H9 (cell line): ENCODE measurements around the gene DAAM1. TPM values are rescaled to one million over a fixed set of nuclear protein-coding genes. Genes with fewer than 3 reads are reported as not detected.

Experiments
- DNase-seq: peaks from one replicate; pipeline ENCODE4 v3.0.0-alpha.2; 2017
- H2AFZ ChIP-seq: one replicate; pipeline ENCODE4 v1.6.1; 2013; ENCODE audit warnings: mild to moderate bottlenecking, low read length, control low read depth, moderate library complexity
- H2AK5ac ChIP-seq: 2 replicates; pipeline ENCODE4 v1.6.1; 2013; ENCODE audit warnings: low read length, control low read depth, mixed read lengths; ENCODE audit not compliant: insufficient read length
- H2BK120ac ChIP-seq: one replicate; pipeline ENCODE4 v1.6.1; 2013; ENCODE audit warnings: low read depth, mild to moderate bottlenecking, low read length, control low read depth, inconsistent platforms; ENCODE audit not compliant: poor library complexity, severe bottlenecking
- H2BK12ac ChIP-seq: 2 replicates; pipeline ENCODE4 v1.6.1; 2013; ENCODE audit warnings: low read length, control low read depth, mixed read lengths, low read depth; ENCODE audit not compliant: insufficient read length
- H2BK15ac ChIP-seq: 2 replicates; pipeline ENCODE4 v1.6.1; 2013; ENCODE audit warnings: low read depth, low read length, control low read depth
- H2BK20ac ChIP-seq: one replicate; pipeline ENCODE4 v1.6.1; 2013; ENCODE audit warnings: low read depth, mild to moderate bottlenecking, low read length, control low read depth, inconsistent platforms; ENCODE audit not compliant: poor library complexity, severe bottlenecking
- H2BK5ac ChIP-seq: 2 replicates; pipeline ENCODE4 v1.6.1; 2013; ENCODE audit warnings: low read length, control low read depth, mixed read lengths; ENCODE audit not compliant: insufficient read length
- H3K14ac ChIP-seq: 2 replicates; pipeline ENCODE4 v1.6.1; 2013; ENCODE audit warnings: low read length, control low read depth; ENCODE audit not compliant: insufficient read depth
- H3K18ac ChIP-seq: 2 replicates; pipeline ENCODE4 v1.6.1; 2013; ENCODE audit warnings: low read depth, mild to moderate bottlenecking, mixed read lengths, low read length, control low read depth; ENCODE audit not compliant: insufficient read length
- H3K23ac ChIP-seq: 2 replicates; pipeline ENCODE4 v1.6.1; 2013; ENCODE audit warnings: low read length, control low read depth, mixed read lengths, low read depth; ENCODE audit not compliant: insufficient read length
- H3K23me2 ChIP-seq: 2 replicates; pipeline ENCODE4 v1.6.1; 2013; ENCODE audit warnings: low read depth, mild to moderate bottlenecking, mixed read lengths, low read length, control low read depth; ENCODE audit not compliant: insufficient read length, poor library complexity, severe bottlenecking
- H3K27ac ChIP-seq: 2 replicates; pipeline ENCODE4 v1.5.1; 2013; ENCODE audit warnings: low read length, control low read depth, mixed read lengths, low read depth; ENCODE audit not compliant: insufficient read length
- H3K27me3 ChIP-seq: 2 replicates; pipeline ENCODE4 v1.6.1; 2013; ENCODE audit warnings: low read length, control low read depth, inconsistent platforms; ENCODE audit not compliant: insufficient read depth
- H3K4ac ChIP-seq: 2 replicates; pipeline ENCODE4 v1.6.1; 2013; ENCODE audit warnings: low read depth, mild to moderate bottlenecking, control low read depth, inconsistent platforms, low read length, moderate library complexity
- H3K4me1 ChIP-seq: 2 replicates; pipeline ENCODE4 v1.6.1; 2013; ENCODE audit warnings: low read length, control low read depth, inconsistent platforms; ENCODE audit not compliant: insufficient read depth
- H3K4me2 ChIP-seq: 2 replicates; pipeline ENCODE4 v1.6.1; 2013; ENCODE audit warnings: low read length, control low read depth, mixed read lengths; ENCODE audit not compliant: insufficient read length, insufficient read depth
- H3K56ac ChIP-seq: 2 replicates; pipeline ENCODE4 v1.6.1; 2013; ENCODE audit warnings: low read depth, mild to moderate bottlenecking, mixed read lengths, low read length, control low read depth; ENCODE audit not compliant: insufficient read length
- H3K79me1 ChIP-seq: 2 replicates; pipeline ENCODE4 v1.6.1; 2013; ENCODE audit warnings: low read depth, mild to moderate bottlenecking, moderate library complexity, low read length, control low read depth, inconsistent platforms; ENCODE audit not compliant: insufficient read depth, poor library complexity, severe bottlenecking
- H3K79me2 ChIP-seq: 2 replicates; pipeline ENCODE4 v1.6.1; 2013; ENCODE audit warnings: low read length, control low read depth, inconsistent platforms; ENCODE audit not compliant: insufficient read depth
- H3K9ac ChIP-seq: 2 replicates; pipeline ENCODE4 v1.6.1; 2013; ENCODE audit warnings: low read length, control low read depth, mixed read lengths; ENCODE audit not compliant: insufficient read length; ENCODE audit errors: extremely low read depth
- H3K9me3 ChIP-seq: one replicate; pipeline ENCODE4 v1.6.1; 2013; ENCODE audit warnings: low read depth, low read length, inconsistent platforms; ENCODE audit not compliant: control insufficient read depth
- H3T11ph ChIP-seq: one replicate; pipeline ENCODE4 v1.6.1; 2013; ENCODE audit warnings: mild to moderate bottlenecking, low read length, control low read depth, inconsistent platforms
- H4K20me1 ChIP-seq: one replicate; pipeline ENCODE4 v1.6.1; 2013; ENCODE audit not compliant: control insufficient read depth, insufficient read length, insufficient read depth
- H4K5ac ChIP-seq: 2 replicates; pipeline ENCODE4 v1.6.1; 2013; ENCODE audit warnings: low read depth, mild to moderate bottlenecking, mixed read lengths, low read length, control low read depth; ENCODE audit not compliant: insufficient read length
- H4K8ac ChIP-seq: replicated peaks from 2 replicates; pipeline ENCODE4 v1.6.1; 2013; ENCODE audit warnings: low read length, control low read depth, mixed read lengths, low read depth; ENCODE audit not compliant: insufficient read length
- H4K91ac ChIP-seq: 2 replicates; pipeline ENCODE4 v1.6.1; 2013; ENCODE audit warnings: low read depth, mild to moderate bottlenecking, moderate library complexity, mixed read lengths, low read length, control low read depth; ENCODE audit not compliant: insufficient read length
- H3K27ac Mint-ChIP-seq, 3 experiments: 2 replicates in 2 of 3; 3 replicates in 1 of 3; pipeline ENCODE4 v1.8.0; 2020 to 2021; ENCODE audit warnings: mixed read lengths in 3 of 3, mild to moderate bottlenecking in 1 of 3, moderate library complexity in 1 of 3
- H3K27me3 Mint-ChIP-seq: 2 replicates; pipeline ENCODE4 v1.8.0; 2021; ENCODE audit warnings: low read depth, mild to moderate bottlenecking, moderate library complexity, mixed read lengths
- H3K36me3 Mint-ChIP-seq, 3 experiments: 2 replicates in 2 of 3; 3 replicates in 1 of 3; pipeline ENCODE4 v1.8.0; 2020 to 2021; ENCODE audit warnings: low read depth in 3 of 3, mixed read lengths in 3 of 3; ENCODE audit not compliant: insufficient read depth in 1 of 3
- H3K4me1 Mint-ChIP-seq, 2 experiments: 2 replicates each; pipeline ENCODE4 v1.8.0; 2020; ENCODE audit warnings: mixed read lengths in 2 of 2
- H3K4me3 Mint-ChIP-seq, 2 experiments: 2 replicates in 1 of 2; 3 replicates in 1 of 2; pipeline ENCODE4 v1.8.0; 2020 to 2021; ENCODE audit warnings: mild to moderate bottlenecking in 2 of 2, mixed read lengths in 2 of 2, moderate library complexity in 1 of 2
- H3K9me3 Mint-ChIP-seq, 2 experiments: 2 replicates in 1 of 2; 3 replicates in 1 of 2; pipeline ENCODE4 v1.8.0; 2020; ENCODE audit warnings: mild to moderate bottlenecking in 2 of 2, mixed read lengths in 2 of 2, moderate library complexity in 1 of 2
- WGBS: extraction: QIAGEN DNeasy Blood & Tissue Kit; methylation state at CpG from one replicate; pipeline ENCODE4 v1.1.7; 2013; ENCODE audit warnings: missing lambda C conversion rate, low lambda C conversion rate, mixed read lengths; ENCODE audit not compliant: insufficient read length; ENCODE audit errors: extremely low coverage; 5-methylcytosine and 5-hydroxymethylcytosine counted together
- total RNA-seq: library from RNA; stranded (reverse); gene quantifications from 2 replicates; pipeline ENCODE4 v1.2.1, GENCODE V29; 2021
- TF ChIP-seq, protein P1 (sequence below): fragments of 200-600 bp; sonication (generic); conservative IDR thresholded peaks from 3 replicates; pipeline ENCODE4 v1.8.0; 2021; ENCODE audit warnings: antibody characterized with exemption, mild to moderate bottlenecking

DAAM1 gene
- total RNA-seq, 1 experiment from 2014 or later, result 19.5 TPM

GRCh38 chr14:59311723-59312122 is 123.3 kb downstream of the DAAM1 start:
- Histone ChIP-seq H3K9ac (no peak overlapping the region), H2BK5ac (no peak overlapping the region), H3K27ac (no peak overlapping the region), H2BK15ac (no peak overlapping the region), H3T11ph (no peak overlapping the region), H3K23ac (no peak overlapping the region), H3K79me2 (no peaks in the 10 kb centered on the region), H2AFZ (no peak overlapping the region), H3K4ac (no peak overlapping the region), H3K14ac (no peak overlapping the region), H2BK12ac (no peak overlapping the region), H3K4me1 (peaks cover 2% of the 10 kb centered on the region; the same call in 1 of the 2 replicates), H3K79me1 (no peaks in the 10 kb centered on the region), H3K18ac (no peak overlapping the region), H2BK20ac (no peak overlapping the region), H3K9me3 (no peaks in the 10 kb centered on the region), H3K23me2 (no peaks in the 10 kb centered on the region), H4K91ac (no peak overlapping the region), H2AK5ac (no peak overlapping the region), H3K27me3 (no peaks in the 10 kb centered on the region), H4K8ac (no peak overlapping the region), H3K4me2 (no peak overlapping the region), H2BK120ac (no peak overlapping the region), H4K5ac (no peak overlapping the region), H3K56ac (no peak overlapping the region), H4K20me1 (no peaks in the 10 kb centered on the region)
- Mint-ChIP-seq H3K27ac (no peak overlapping the region), H3K4me1 (peaks cover 6% of the 10 kb centered on the region in 2 experiments), H3K9me3 (no peaks in the 10 kb centered on the region), H3K27me3 (no peaks in the 10 kb centered on the region), H3K4me3 (no peak overlapping the region), H3K36me3 (no peaks in the 10 kb centered on the region)
- no peak for DNase-seq
- TF ChIP-seq, protein P1, sequence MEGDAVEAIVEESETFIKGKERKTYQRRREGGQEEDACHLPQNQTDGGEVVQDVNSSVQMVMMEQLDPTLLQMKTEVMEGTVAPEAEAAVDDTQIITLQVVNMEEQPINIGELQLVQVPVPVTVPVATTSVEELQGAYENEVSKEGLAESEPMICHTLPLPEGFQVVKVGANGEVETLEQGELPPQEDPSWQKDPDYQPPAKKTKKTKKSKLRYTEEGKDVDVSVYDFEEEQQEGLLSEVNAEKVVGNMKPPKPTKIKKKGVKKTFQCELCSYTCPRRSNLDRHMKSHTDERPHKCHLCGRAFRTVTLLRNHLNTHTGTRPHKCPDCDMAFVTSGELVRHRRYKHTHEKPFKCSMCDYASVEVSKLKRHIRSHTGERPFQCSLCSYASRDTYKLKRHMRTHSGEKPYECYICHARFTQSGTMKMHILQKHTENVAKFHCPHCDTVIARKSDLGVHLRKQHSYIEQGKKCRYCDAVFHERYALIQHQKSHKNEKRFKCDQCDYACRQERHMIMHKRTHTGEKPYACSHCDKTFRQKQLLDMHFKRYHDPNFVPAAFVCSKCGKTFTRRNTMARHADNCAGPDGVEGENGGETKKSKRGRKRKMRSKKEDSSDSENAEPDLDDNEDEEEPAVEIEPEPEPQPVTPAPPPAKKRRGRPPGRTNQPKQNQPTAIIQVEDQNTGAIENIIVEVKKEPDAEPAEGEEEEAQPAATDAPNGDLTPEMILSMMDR, result no peak
- WGBS, result no CpG with 5 or more reads among the region's 3 CpGs
